OCI-LY3 (cell line): ENCODE measurements around the gene DOCK9.

Source experiments
- H2AFZ ChIP-seq: fragments of 200-600, 300-600 bp; shearing (Covaris generic); 2 replicates; pipeline ENCODE4 v1.6.0; 2014; ENCODE audit warnings: antibody characterized with exemption, low read depth, low read length
- H3K27ac ChIP-seq: fragments of 200-600, 300-600 bp; sonication (generic); 2 replicates; pipeline ENCODE4 v1.5.1; 2014; ENCODE audit warnings: mild to moderate bottlenecking, low read length, moderate library complexity, mixed read lengths
- H3K27me3 ChIP-seq: fragments of 200-600, 300-600 bp; sonication (generic); 2 replicates; pipeline ENCODE4 v1.6.1; 2014; ENCODE audit warnings: low read depth, low read length, mixed read lengths
- H3K36me3 ChIP-seq: fragments of 200-600, 300-600 bp; sonication (generic); replicated peaks from 2 replicates; pipeline ENCODE3; 2014; ENCODE audit warnings: low read depth, low read length, mixed read lengths
- H3K4me1 ChIP-seq: fragments of 300-600, 200-600 bp; sonication (generic); 2 replicates; pipeline ENCODE4 v1.6.1; 2014; ENCODE audit warnings: low read length, mixed read lengths
- H3K4me2 ChIP-seq: fragments of 200-600, 300-600 bp; sonication (generic); 2 replicates; pipeline ENCODE4 v1.6.1; 2014; ENCODE audit warnings: low read length, mixed read lengths
- H3K4me3 ChIP-seq: fragments of 300-600, 200-600 bp; sonication (generic); 2 replicates; pipeline ENCODE4 v1.5.1; 2014; ENCODE audit warnings: antibody characterized with exemption, mild to moderate bottlenecking, low read length, moderate library complexity
- H3K79me2 ChIP-seq: fragments of 300-600, 200-600 bp; shearing (Covaris generic); 2 replicates; pipeline ENCODE4 v1.6.1; 2014; ENCODE audit warnings: mild to moderate bottlenecking, low read length, mixed read lengths
- H3K9ac ChIP-seq: fragments of 300-600, 200-600 bp; shearing (Covaris generic); 2 replicates; pipeline ENCODE4 v1.6.0; 2014; ENCODE audit warnings: mild to moderate bottlenecking, low read length, moderate library complexity
- H3K9me3 ChIP-seq: fragments of 200-600, 300-600 bp; shearing (Covaris generic); 2 replicates; pipeline ENCODE4 v1.6.1; 2014; ENCODE audit warnings: low read length, mixed read lengths; ENCODE audit not compliant: insufficient read depth
- H4K20me1 ChIP-seq: fragments of 200-600, 300-600 bp; sonication (generic); 2 replicates; pipeline ENCODE4 v1.6.1; 2016; ENCODE audit warnings: low read length, mixed read lengths; ENCODE audit not compliant: insufficient read depth
- CTCF ChIP-seq: fragments of 200-600, 300-600 bp; sonication (generic); IDR thresholded peaks from 2 replicates; pipeline ENCODE4 v1.5.1; 2014; ENCODE audit warnings: antibody characterized with exemption, low read length, low read depth
- EZH2phosphoT487 ChIP-seq: fragments of 200-600 bp; shearing (Covaris generic); IDR thresholded peaks from 2 replicates; pipeline ENCODE4 v1.6.1; 2018; ENCODE audit warnings: antibody characterized with exemption, mixed run types, low read depth

The DOCK9 gene

GRCh38 chr13:98886587-98887230 lies 91.2 kb downstream of the DOCK9 start:
- Histone ChIP-seq H4K20me1 (no peaks in the 10 kb centered on the region), H3K27ac (no peak overlapping the region), H3K4me1 (no peaks in the 10 kb centered on the region), H3K36me3 (no peaks in the 10 kb centered on the region), H3K79me2 (no peaks in the 10 kb centered on the region), H3K4me2 (no peak overlapping the region), H3K27me3 (no peaks in the 10 kb centered on the region), H3K9ac (no peak overlapping the region), H3K9me3 (no peaks in the 10 kb centered on the region), H3K4me3 (no peak overlapping the region), H2AFZ (no peak overlapping the region)
- TF ChIP-seq CTCF, result no peak
- no peak for TF ChIP-seq EZH2phosphoT487

GRCh38 chr13:98885600-98885999 lies 92.3 kb downstream of the DOCK9 start:
- no peak overlapping the region for H2AFZ ChIP-seq
- H3K4me2 ChIP-seq, result no peak overlapping the region
- H3K9ac ChIP-seq, result no peak overlapping the region
- H3K9me3 ChIP-seq, result no peaks in the 10 kb centered on the region
- no peaks in the 10 kb centered on the region for H3K36me3 ChIP-seq
- no peaks in the 10 kb centered on the region for H4K20me1 ChIP-seq
- no peaks in the 10 kb centered on the region for H3K79me2 ChIP-seq
- no peak for TF ChIP-seq CTCF
- no peak for TF ChIP-seq EZH2phosphoT487
- no peaks in the 10 kb centered on the region for H3K27me3 ChIP-seq
- no peaks in the 10 kb centered on the region for H3K4me1 ChIP-seq
- no peak overlapping the region for H3K27ac ChIP-seq
- H3K4me3 ChIP-seq, result no peak overlapping the region

GRCh38 chr13:98883998-98884397 lies 93.9 kb downstream of the DOCK9 start:
- no peak overlapping the region for H3K9ac ChIP-seq
- H3K4me3 ChIP-seq, result no peak overlapping the region
- no peaks in the 10 kb centered on the region for H3K79me2 ChIP-seq
- no peaks in the 10 kb centered on the region for H4K20me1 ChIP-seq
- no peaks in the 10 kb centered on the region for H3K36me3 ChIP-seq
- H2AFZ ChIP-seq, result no peak overlapping the region
- no peaks in the 10 kb centered on the region for H3K27me3 ChIP-seq
- TF ChIP-seq CTCF (no peak), EZH2phosphoT487 (no peak)
- no peaks in the 10 kb centered on the region for H3K4me1 ChIP-seq
- H3K27ac ChIP-seq, result no peak overlapping the region
- H3K4me2 ChIP-seq, result no peak overlapping the region
- no peaks in the 10 kb centered on the region for H3K9me3 ChIP-seq

- Histone ChIP-seq H3K79me2 (no peaks in the 10 kb centered on the region), H2AFZ (no peak overlapping the region), H3K4me2 (no peak overlapping the region), H3K36me3 (no peaks in the 10 kb centered on the region), H3K27ac (no peak overlapping the region), H4K20me1 (no peaks in the 10 kb centered on the region), H3K27me3 (no peaks in the 10 kb centered on the region), H3K9ac (no peak overlapping the region), H3K9me3 (no peaks in the 10 kb centered on the region), H3K4me3 (no peak overlapping the region), H3K4me1 (no peaks in the 10 kb centered on the region)
- TF ChIP-seq CTCF, result no peak
- TF ChIP-seq EZH2phosphoT487, result no peak
These were observed 96.5 kb downstream of the DOCK9 start for GRCh38 chr13:98881390-98881789.
